Measurements from ENCODE around the gene DOCK4. TPM values are rescaled to one million over a fixed set of nuclear protein-coding genes. Genes with fewer than 3 reads are reported as not detected.

DOCK4 gene
- total RNA-seq, 4 donors from 2014 or later = 6.4 to 20.5 (median 9.7) TPM

GRCh38 chr7:111990643-111991042, 215.6 kb downstream of the DOCK4 start:
- no peaks in the 10 kb centered on the region for H3K36me3 ChIP-seq
- no peak for TF ChIP-seq POLR2A (IDR thresholded peaks at IDR 0.05)
- TF ChIP-seq EP300 (IDR thresholded peaks at IDR 0.05) = no peak
- TF ChIP-seq, protein P1, sequence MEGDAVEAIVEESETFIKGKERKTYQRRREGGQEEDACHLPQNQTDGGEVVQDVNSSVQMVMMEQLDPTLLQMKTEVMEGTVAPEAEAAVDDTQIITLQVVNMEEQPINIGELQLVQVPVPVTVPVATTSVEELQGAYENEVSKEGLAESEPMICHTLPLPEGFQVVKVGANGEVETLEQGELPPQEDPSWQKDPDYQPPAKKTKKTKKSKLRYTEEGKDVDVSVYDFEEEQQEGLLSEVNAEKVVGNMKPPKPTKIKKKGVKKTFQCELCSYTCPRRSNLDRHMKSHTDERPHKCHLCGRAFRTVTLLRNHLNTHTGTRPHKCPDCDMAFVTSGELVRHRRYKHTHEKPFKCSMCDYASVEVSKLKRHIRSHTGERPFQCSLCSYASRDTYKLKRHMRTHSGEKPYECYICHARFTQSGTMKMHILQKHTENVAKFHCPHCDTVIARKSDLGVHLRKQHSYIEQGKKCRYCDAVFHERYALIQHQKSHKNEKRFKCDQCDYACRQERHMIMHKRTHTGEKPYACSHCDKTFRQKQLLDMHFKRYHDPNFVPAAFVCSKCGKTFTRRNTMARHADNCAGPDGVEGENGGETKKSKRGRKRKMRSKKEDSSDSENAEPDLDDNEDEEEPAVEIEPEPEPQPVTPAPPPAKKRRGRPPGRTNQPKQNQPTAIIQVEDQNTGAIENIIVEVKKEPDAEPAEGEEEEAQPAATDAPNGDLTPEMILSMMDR (IDR thresholded peaks at IDR 0.05) = no peak
- no peak for TF ChIP-seq POLR2AphosphoS5 (IDR thresholded peaks at IDR 0.05)
- H3K27ac ChIP-seq = no peak overlapping the region
- no peak overlapping the region for H3K4me3 ChIP-seq
- no peak for DNase-seq (ENCODE audit: low spot score in 2 of 2)
- H3K27me3 ChIP-seq = no peaks in the 10 kb centered on the region
- no peaks in the 10 kb centered on the region for H3K9me3 ChIP-seq
- H3K4me1 ChIP-seq = peaks cover 3% of the 10 kb centered on the region
- 85% methylated on average over 3 of the region's 3 CpGs for WGBS

DNA sequence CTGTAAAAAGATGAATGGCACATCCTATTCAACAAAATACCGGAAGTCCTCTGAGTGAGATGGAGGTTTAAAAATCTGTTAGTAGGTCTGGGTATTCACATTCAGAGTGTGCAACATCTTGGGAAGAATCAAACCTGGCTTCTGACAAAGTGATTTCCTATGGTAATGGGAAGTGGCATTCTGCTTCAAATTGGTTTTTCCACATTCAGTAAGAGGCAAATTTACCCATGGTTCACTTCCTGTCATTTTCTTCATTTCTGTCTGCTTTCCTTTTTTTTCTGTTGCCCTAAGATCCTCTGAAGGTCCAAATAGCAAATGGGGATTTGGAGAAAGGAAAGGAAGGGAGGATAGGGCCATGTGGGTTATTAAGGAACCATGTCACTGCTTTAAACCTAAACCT, 218.3 kb downstream of the DOCK4 start:
- Histone ChIP-seq H3K4me1 (peaks cover 3% of the 10 kb centered on the region), H3K36me3 (peaks cover 2% of the 10 kb centered on the region), H3K9me3 (no peaks in the 10 kb centered on the region), H3K27ac (peak overlapping the region; percentile 64), H3K27me3 (no peaks in the 10 kb centered on the region), H3K4me3 (no peak overlapping the region)
- 70% methylated on average over 1 of the region's 1 CpG for WGBS
- TF ChIP-seq EP300 (IDR thresholded peaks at IDR 0.05) = no peak
- no peak for TF ChIP-seq POLR2AphosphoS5 (IDR thresholded peaks at IDR 0.05)
- TF ChIP-seq, protein P1 (IDR thresholded peaks at IDR 0.05) = no peak
- no peak for TF ChIP-seq POLR2A (IDR thresholded peaks at IDR 0.05)
- DNase-seq (ENCODE audit: low spot score in 2 of 2) = no peak

DNA sequence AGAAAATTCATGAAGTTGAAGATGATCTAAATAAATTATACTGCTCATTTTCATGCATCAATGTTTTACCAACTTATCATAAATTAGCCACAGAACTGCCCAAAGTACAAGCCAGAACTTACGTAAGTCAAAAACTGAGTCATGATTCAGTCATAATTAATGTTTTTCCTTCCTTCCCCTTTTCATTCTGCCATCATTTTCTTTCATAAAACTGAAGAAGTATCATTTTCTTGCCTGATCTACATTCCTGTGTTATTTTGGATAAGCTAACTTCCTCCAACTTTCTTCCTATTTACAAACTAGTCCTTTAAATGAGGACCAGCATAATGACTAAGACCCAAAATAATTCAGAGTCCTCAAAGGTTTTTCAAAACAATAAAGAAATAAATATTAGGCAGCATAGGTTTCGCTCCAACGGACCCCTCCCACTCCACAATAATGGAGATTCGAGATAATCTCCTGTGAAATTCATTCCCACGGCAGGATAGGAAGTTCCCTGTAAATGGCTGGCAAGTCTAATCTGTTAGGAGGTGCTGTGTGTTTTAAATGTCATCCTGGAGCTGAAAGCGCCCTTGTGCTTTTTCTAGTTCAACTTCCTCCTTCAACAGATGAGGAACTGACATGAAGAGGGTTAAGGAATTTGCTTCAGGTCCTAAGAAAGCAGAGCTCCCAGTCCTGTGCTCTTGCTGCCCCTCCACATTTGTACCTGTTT, 218.9 kb downstream of the DOCK4 start:
- H3K27ac ChIP-seq = peak overlapping the region; percentile 64
- H3K27me3 ChIP-seq = no peaks in the 10 kb centered on the region

GRCh38 chr7:111986601-111987000, 219.6 kb downstream of the DOCK4 start:
- 65% methylated on average over 2 of the region's 2 CpGs for WGBS
- Histone ChIP-seq H3K36me3 (peaks cover 2% of the 10 kb centered on the region), H3K27me3 (no peaks in the 10 kb centered on the region), H3K27ac (no peak overlapping the region), H3K4me1 (peaks cover 3% of the 10 kb centered on the region), H3K9me3 (no peaks in the 10 kb centered on the region), H3K4me3 (no peak overlapping the region)
- no peak for DNase-seq (ENCODE audit: low spot score in 2 of 2)
- TF ChIP-seq POLR2AphosphoS5 (IDR thresholded peaks at IDR 0.05) (no peak), EP300 (IDR thresholded peaks at IDR 0.05) (no peak), POLR2A (IDR thresholded peaks at IDR 0.05) (no peak)
- TF ChIP-seq, protein P1 (IDR thresholded peaks at IDR 0.05) = no peak

More for the DNA sequence above, 218.9 kb downstream of the DOCK4 start:
- WGBS = 48% methylated on average over 6 of the region's 6 CpGs
- Histone ChIP-seq H3K36me3 (peaks cover 2% of the 10 kb centered on the region), H3K4me3 (no peak overlapping the region), H3K9me3 (no peaks in the 10 kb centered on the region), H3K4me1 (peaks cover 3% of the 10 kb centered on the region)
- no peak for DNase-seq (ENCODE audit: low spot score in 2 of 2)
- TF ChIP-seq EP300 (IDR thresholded peaks at IDR 0.05) (no peak), POLR2A (IDR thresholded peaks at IDR 0.05) (no peak), POLR2AphosphoS5 (IDR thresholded peaks at IDR 0.05) (no peak)
- TF ChIP-seq, protein P1 (IDR thresholded peaks at IDR 0.05) = no peak

DNA sequence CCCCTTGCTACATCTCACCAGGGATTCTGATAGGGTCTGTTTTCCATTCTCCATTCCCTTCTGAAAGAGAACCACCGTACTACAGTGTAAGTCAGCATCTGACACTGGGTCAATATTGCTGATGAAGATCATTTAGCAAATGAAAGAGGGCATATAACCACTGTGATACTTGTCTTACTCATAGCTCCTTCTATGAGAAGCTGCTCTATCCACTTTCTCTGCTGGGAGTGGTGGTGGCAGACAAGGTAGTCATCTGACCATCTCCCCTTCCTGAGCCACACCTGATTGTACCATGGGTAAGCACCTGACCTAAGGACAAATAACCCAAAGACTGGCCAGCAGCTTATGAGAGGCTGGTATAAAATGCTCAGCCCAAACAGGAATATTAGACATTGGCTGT, 220.4 kb downstream of the DOCK4 start:
- peaks cover 3% of the 10 kb centered on the region for H3K4me1 ChIP-seq
- H3K27ac ChIP-seq = no peak overlapping the region
- peaks cover 2% of the 10 kb centered on the region for H3K36me3 ChIP-seq
- H3K4me3 ChIP-seq = no peak overlapping the region
- no peaks in the 10 kb centered on the region for H3K9me3 ChIP-seq
- H3K27me3 ChIP-seq = no peaks in the 10 kb centered on the region
- TF ChIP-seq EP300 (IDR thresholded peaks at IDR 0.05) (no peak), POLR2AphosphoS5 (IDR thresholded peaks at IDR 0.05) (no peak), POLR2A (IDR thresholded peaks at IDR 0.05) (no peak)
- no peak for DNase-seq (ENCODE audit: low spot score in 2 of 2)
- 96% methylated on average over 1 of the region's 1 CpG for WGBS
